DND-41 (cell line): ENCODE measurements around the gene ELMOD1.

Experiments
- CTCF ChIP-seq: IDR thresholded peaks from 2 replicates; pipeline ENCODE4 v1.5.1; 2012; ENCODE audit warnings: borderline replicate concordance, low read length, moderate library complexity, mild to moderate bottlenecking; ENCODE audit not compliant: poor library complexity, severe bottlenecking; ENCODE audit errors: extremely low read depth
- EZH2 ChIP-seq: IDR thresholded peaks from 3 replicates; pipeline ENCODE4 v1.6.1; 2012; ENCODE audit warnings: borderline replicate concordance, low read depth, mild to moderate bottlenecking, moderate library complexity, low read length, inconsistent platforms; ENCODE audit not compliant: severe bottlenecking

- no peak for TF ChIP-seq CTCF
- TF ChIP-seq EZH2: no peak
These were observed 23.1 kb upstream of the ELMOD1 start for GRCh38 chr11:107567739-107568335.
